ENCODE measurements around the gene MOCOS. TPM values are rescaled to one million over a fixed set of nuclear protein-coding genes. Genes with fewer than 3 reads are reported as not detected.
"Not testable (repeated sequence)": the region's sequence is repeated elsewhere in the genome, so short reads cannot be mapped to it uniquely, and the experiment has no call there.

MOCOS gene
- total and polyA plus RNA-seq, 8 donors: 0.45 to 4.6 (median 2.7) TPM

DNA sequence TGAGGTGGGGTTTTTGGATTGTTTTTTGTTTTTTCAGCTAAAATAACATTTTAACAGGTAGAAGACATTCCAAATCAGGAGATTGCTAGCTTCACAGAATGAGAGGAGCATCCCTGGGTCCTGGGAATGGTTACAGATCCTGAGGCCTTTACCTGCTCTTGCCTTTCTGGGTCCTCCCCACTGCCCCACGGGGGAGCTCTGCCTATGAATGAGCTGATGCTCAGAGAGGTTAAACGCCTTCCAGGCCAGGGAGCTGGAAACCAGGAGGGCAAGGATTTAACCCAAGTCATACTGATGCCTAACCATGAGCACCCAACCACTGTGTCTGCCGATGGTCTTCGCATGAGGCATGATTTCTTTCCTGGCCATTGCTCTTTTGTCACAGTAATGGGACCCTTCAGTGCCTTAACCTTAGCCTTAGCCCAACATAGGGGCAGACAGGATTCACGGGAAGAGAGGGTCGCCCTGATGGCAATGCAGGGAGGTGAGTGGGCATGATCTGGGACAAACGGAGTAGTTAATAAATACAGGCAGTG, 16.1 kb downstream of the MOCOS start:
- WGBS, 5 donors: 78 to 83% (median 81%) methylated on average over 7 of the region's 7 CpGs
- intact Hi-C loops (cut with DNase I; ENCODE audit: low total_unique reads): no loop called here
- Histone ChIP-seq H3K27me3 (no peaks in the 10 kb centered on the region), H3K4me3 (no peak overlapping the region), H3K4me1 (no peaks in the 10 kb centered on the region), H3K27ac (no peak overlapping the region), H3K9me3 (no peaks in the 10 kb centered on the region), H3K36me3 (no peaks in the 10 kb centered on the region)
- no peak for DNase-seq
- TF ChIP-seq POLR2AphosphoS5 (IDR thresholded peaks at IDR 0.05) (no peak), EP300 (IDR thresholded peaks at IDR 0.05) (no peak), POLR2A (IDR thresholded peaks at IDR 0.05) (no peak)
- TF ChIP-seq, protein P1, sequence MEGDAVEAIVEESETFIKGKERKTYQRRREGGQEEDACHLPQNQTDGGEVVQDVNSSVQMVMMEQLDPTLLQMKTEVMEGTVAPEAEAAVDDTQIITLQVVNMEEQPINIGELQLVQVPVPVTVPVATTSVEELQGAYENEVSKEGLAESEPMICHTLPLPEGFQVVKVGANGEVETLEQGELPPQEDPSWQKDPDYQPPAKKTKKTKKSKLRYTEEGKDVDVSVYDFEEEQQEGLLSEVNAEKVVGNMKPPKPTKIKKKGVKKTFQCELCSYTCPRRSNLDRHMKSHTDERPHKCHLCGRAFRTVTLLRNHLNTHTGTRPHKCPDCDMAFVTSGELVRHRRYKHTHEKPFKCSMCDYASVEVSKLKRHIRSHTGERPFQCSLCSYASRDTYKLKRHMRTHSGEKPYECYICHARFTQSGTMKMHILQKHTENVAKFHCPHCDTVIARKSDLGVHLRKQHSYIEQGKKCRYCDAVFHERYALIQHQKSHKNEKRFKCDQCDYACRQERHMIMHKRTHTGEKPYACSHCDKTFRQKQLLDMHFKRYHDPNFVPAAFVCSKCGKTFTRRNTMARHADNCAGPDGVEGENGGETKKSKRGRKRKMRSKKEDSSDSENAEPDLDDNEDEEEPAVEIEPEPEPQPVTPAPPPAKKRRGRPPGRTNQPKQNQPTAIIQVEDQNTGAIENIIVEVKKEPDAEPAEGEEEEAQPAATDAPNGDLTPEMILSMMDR (IDR thresholded peaks at IDR 0.05): no peak

DNA sequence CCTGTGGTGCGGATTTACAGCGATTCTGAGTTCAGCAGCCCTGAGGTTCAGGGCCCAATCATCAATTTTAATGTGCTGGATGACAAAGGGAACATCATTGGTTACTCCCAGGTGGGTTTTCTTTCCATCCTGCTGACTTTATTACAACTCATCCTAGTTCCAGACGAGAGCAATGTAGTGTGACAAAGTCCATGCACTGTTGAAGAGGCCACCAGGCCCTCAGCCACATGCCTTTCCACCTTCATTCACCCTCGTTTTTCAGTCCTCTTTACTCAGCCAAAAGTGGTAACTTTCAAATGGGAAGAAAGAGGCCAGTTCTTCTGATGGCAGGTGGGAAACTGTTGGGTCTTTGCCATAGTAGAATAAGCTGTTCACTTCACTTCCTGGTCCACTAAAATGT, 17.9 kb downstream of the MOCOS start:
- no peak overlapping the region for H3K4me3 ChIP-seq
- H3K36me3 ChIP-seq: no peaks in the 10 kb centered on the region
- intact Hi-C loops (cut with DNase I; ENCODE audit: low total_unique reads): no loop called here
- no peak for DNase-seq
- no peaks in the 10 kb centered on the region for H3K27me3 ChIP-seq
- H3K9me3 ChIP-seq: no peaks in the 10 kb centered on the region
- 86 to 89% (median 88%) methylated on average over 4 of the region's 4 CpGs for WGBS, 5 donors
- H3K27ac ChIP-seq: no peak overlapping the region
- TF ChIP-seq POLR2AphosphoS5 (IDR thresholded peaks at IDR 0.05) (no peak), POLR2A (IDR thresholded peaks at IDR 0.05) (no peak), EP300 (IDR thresholded peaks at IDR 0.05) (no peak)
- TF ChIP-seq, protein P1 (IDR thresholded peaks at IDR 0.05): no peak
- no peaks in the 10 kb centered on the region for H3K4me1 ChIP-seq

DNA sequence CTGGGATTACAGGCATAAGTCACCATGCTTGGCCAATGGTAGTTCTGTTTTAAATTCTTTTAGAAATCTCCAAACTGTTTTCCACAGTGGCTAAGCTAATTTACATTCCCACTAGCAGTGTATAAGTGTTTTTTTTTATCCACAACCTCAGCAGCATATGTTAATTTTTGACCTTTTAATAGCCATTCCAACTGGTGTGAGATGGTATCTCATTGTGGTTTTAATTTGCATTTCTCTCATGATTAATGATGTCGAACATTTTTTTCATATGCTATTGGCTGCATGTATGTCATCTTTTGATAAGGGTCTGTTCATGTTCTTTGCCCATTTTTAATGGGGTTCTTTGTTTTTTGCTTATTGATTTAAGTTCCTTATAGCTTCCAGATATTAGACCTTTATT, 20.0 kb downstream of the MOCOS start:
- intact Hi-C loops (cut with DNase I; ENCODE audit: low total_unique reads): no loop called here
- TF ChIP-seq EP300 (IDR thresholded peaks at IDR 0.05): no peak
- TF ChIP-seq, protein P1 (IDR thresholded peaks at IDR 0.05): no peak
- no peak for TF ChIP-seq POLR2A (IDR thresholded peaks at IDR 0.05)
- WGBS, 5 donors: 81 to 91% (median 90%) methylated on average over 1 of the region's 1 CpG

DNA sequence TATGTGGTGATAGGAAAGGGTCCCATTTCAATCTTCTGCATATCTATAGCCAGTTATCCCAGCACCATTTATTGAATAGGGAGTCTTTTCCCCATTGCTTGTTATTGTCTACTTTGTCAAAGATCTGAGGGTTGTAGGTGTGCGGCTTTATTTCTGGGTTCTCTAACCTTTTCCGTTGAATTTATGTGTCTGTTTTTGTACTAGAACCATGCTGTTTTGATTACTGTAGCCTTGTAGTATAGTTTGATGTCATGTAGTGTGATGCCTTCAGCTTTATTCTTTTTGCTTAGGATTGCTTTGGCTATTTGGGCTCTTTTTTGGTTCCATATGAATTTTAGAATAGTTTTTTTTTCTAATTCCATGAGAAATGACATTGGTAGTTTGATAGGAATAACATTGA, 20.7 kb downstream of the MOCOS start:
- H3K27ac ChIP-seq; H3K4me3 ChIP-seq; H3K27me3 ChIP-seq; H3K9me3 ChIP-seq; DNase-seq; H3K36me3 ChIP-seq; intact Hi-C loops (cut with DNase I; ENCODE audit: low total_unique reads); H3K4me1 ChIP-seq: not testable (repeated sequence)
- 92 to 100% (median 99%) methylated on average over 2 of the region's 2 CpGs for WGBS, 5 donors

More for the DNA sequence above, 20.0 kb downstream of the MOCOS start:
- H3K4me1 ChIP-seq: no peaks in the 10 kb centered on the region
- no peak overlapping the region for H3K27ac ChIP-seq
- no peaks in the 10 kb centered on the region for H3K36me3 ChIP-seq
- H3K9me3 ChIP-seq: no peaks in the 10 kb centered on the region
- H3K27me3 ChIP-seq: no peaks in the 10 kb centered on the region
- DNase-seq: no peak
- H3K4me3 ChIP-seq: no peak overlapping the region

DNA sequence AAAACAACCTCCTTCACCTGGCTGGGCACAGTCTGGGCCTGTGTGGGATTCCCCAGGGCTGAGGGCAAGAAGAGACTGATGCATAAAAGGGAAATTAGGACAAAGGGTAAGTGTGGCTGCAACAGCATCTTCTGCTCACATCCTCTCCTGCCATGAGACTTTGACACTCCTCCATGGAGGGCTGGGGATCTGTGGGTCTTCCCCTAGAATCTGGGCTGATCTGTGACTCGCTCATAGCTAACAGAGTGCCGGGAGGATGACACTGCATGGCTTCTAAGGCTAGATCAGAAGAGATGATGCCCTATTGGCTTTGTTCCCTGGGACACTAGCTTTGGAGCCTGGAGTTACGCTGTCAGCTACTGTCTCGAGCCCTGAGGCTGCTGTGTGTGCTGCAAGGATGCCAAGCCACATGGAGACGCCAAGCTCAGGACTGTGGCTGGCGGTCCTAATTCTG, 24.3 kb downstream of the MOCOS start:
- Histone ChIP-seq H3K27ac (no peak overlapping the region), H3K27me3 (no peaks in the 10 kb centered on the region), H3K36me3 (no peaks in the 10 kb centered on the region), H3K4me3 (no peak overlapping the region), H3K9me3 (no peaks in the 10 kb centered on the region), H3K4me1 (no peaks in the 10 kb centered on the region)
- no peak for DNase-seq
- 59 to 100% (median 91%) methylated on average over 3 to 6 of the region's 6 CpGs for WGBS, 5 donors
- intact Hi-C loops (cut with DNase I; ENCODE audit: low total_unique reads): no loop called here
- no peak for TF ChIP-seq POLR2A (IDR thresholded peaks at IDR 0.05)
- TF ChIP-seq POLR2AphosphoS5 (IDR thresholded peaks at IDR 0.05): no peak
- no peak for TF ChIP-seq EP300 (IDR thresholded peaks at IDR 0.05)
- TF ChIP-seq, protein P1 (IDR thresholded peaks at IDR 0.05): no peak
